GM19035 (cell line): ENCODE data around the gene NR6A1.

Source experiments
- ATAC-seq: cut with Tn5 transposase; IDR thresholded peaks from one replicate; pipeline ENCODE4 v1.9.1; 2021; ENCODE audit not compliant: unreplicated experiment

Gene NR6A1

GRCh38 chr9:124730772-124731171, 40.3 kb downstream of the NR6A1 start:
- ATAC-seq: no peak

GRCh38 chr9:124726886-124727285, 44.2 kb downstream of the NR6A1 start:
- ATAC-seq: no peak

- ATAC-seq: no peak
Observed at GRCh38 chr9:124725068-124725452, 46.1 kb downstream of the NR6A1 start.

GRCh38 chr9:124724415-124725067, 46.6 kb downstream of the NR6A1 start:
- no peak for ATAC-seq

GRCh38 chr9:124723352-124723751, 47.8 kb downstream of the NR6A1 start:
- ATAC-seq: no peak

GRCh38 chr9:124721109-124721906, 49.8 kb downstream of the NR6A1 start:
- ATAC-seq: no peak

GRCh38 chr9:124720429-124721108, 50.5 kb downstream of the NR6A1 start:
- no peak for ATAC-seq

- no peak for ATAC-seq
Observed at GRCh38 chr9:124718928-124719327, 52.2 kb downstream of the NR6A1 start.

GRCh38 chr9:124717597-124717996, 53.5 kb downstream of the NR6A1 start:
- ATAC-seq: no peak

- ATAC-seq: no peak
Observed at GRCh38 chr9:124716808-124717207, 54.3 kb downstream of the NR6A1 start.

GRCh38 chr9:124710766-124711165, 60.3 kb downstream of the NR6A1 start:
- no peak for ATAC-seq

- ATAC-seq: no peak
Observed at GRCh38 chr9:124709292-124709690, 61.8 kb downstream of the NR6A1 start.

- no peak for ATAC-seq
Observed at GRCh38 chr9:124708633-124709291, 62.3 kb downstream of the NR6A1 start.

GRCh38 chr9:124708074-124708473, 63.0 kb downstream of the NR6A1 start:
- no peak for ATAC-seq

- ATAC-seq: no peak
Observed at GRCh38 chr9:124707666-124708065, 63.4 kb downstream of the NR6A1 start.

GRCh38 chr9:124706685-124707084, 64.4 kb downstream of the NR6A1 start:
- ATAC-seq: no peak

- no peak for ATAC-seq
Observed at GRCh38 chr9:124699575-124699974, 71.5 kb downstream of the NR6A1 start.

GRCh38 chr9:124698265-124698664, 72.8 kb downstream of the NR6A1 start:
- no peak for ATAC-seq

- no peak for ATAC-seq
Observed at GRCh38 chr9:124697326-124698200, 73.5 kb downstream of the NR6A1 start.

GRCh38 chr9:124696101-124696500, 75.0 kb downstream of the NR6A1 start:
- no peak for ATAC-seq
